D721Med (cell line): Measurements from ENCODE around the gene C11orf97.

ENCODE experiments used
- DNase-seq: peaks from one replicate; pipeline ENCODE4 v3.0.0; 2011; ENCODE audit warnings: low spot score; ENCODE audit not compliant: insufficient read length
- FAIRE-seq: peaks from 2 replicates; lab custom pipeline; 2011; peaks lifted over from hg19 to GRCh38; lab: Jason Lieb, UNC
- TF ChIP-seq, protein P1 (sequence below): IDR thresholded peaks from 2 replicates; pipeline ENCODE4 v1.5.1; 2012; ENCODE audit warnings: mild to moderate bottlenecking, control low read depth; ENCODE audit not compliant: insufficient read depth; ENCODE audit errors: missing control alignments

The C11orf97 gene

DNA sequence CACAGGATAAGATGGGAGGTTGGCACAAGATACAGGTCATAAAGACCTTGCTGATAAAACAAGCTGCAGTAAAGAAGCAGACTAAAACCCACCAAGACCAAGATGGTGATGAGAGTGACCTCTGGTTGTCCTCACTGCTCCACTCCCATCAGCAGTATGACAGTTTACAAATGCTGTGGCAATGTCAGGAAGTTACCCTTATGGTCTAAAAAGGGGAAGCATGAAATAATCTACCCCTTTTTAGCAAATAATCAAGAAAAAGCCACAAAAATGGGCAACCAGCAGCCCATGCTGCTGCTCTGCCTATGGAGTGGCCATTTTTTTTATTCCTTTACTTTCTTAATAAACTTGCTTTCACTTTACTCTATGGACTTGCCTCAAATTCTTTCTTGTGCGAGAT is 46.2 kb downstream of the C11orf97 start:
- TF ChIP-seq, protein P1, sequence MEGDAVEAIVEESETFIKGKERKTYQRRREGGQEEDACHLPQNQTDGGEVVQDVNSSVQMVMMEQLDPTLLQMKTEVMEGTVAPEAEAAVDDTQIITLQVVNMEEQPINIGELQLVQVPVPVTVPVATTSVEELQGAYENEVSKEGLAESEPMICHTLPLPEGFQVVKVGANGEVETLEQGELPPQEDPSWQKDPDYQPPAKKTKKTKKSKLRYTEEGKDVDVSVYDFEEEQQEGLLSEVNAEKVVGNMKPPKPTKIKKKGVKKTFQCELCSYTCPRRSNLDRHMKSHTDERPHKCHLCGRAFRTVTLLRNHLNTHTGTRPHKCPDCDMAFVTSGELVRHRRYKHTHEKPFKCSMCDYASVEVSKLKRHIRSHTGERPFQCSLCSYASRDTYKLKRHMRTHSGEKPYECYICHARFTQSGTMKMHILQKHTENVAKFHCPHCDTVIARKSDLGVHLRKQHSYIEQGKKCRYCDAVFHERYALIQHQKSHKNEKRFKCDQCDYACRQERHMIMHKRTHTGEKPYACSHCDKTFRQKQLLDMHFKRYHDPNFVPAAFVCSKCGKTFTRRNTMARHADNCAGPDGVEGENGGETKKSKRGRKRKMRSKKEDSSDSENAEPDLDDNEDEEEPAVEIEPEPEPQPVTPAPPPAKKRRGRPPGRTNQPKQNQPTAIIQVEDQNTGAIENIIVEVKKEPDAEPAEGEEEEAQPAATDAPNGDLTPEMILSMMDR, result no peak
- no peak for DNase-seq
- FAIRE-seq, result no peak

DNA sequence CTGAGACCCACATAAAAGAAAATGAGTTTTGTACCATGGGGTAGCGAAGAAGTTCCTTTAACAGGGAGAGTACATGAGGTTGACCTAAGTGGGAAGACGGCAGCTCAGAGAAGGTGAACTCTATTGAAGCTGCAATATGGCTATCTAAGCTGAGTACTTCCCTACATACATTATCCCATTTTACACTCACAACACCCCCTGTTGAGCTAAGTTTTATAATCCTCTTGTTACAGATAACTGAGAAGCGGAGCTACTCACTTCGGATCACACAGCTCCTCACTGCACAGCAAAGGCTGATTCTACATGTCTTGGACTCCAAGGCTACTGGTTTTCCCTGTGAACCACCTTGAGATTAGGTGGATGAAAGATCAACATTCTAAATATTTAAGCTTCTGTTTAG is 46.7 kb downstream of the C11orf97 start:
- TF ChIP-seq, protein P1, result no peak
- no peak for DNase-seq
- no peak for FAIRE-seq

DNA sequence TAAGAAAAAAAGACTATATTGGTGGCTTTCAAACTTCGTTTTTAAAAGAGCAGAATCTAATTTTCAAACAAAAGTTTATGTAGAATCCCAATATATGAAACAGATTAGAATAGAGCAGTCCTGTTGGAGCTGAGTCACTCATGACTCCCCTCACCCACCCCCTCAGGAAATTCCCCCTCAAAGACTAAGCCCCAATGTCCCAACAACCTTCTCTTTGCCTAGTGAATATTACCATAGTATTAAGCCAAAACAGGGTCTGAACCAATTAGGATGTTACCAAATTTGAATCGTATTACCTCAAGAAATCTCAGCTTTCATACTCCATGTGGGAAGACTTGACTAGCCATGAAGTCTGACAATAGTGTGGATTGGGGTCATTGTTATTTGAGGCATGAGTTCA is 47.1 kb downstream of the C11orf97 start:
- TF ChIP-seq, protein P1, result no peak
- DNase-seq (no peak), FAIRE-seq (no peak)

DNA sequence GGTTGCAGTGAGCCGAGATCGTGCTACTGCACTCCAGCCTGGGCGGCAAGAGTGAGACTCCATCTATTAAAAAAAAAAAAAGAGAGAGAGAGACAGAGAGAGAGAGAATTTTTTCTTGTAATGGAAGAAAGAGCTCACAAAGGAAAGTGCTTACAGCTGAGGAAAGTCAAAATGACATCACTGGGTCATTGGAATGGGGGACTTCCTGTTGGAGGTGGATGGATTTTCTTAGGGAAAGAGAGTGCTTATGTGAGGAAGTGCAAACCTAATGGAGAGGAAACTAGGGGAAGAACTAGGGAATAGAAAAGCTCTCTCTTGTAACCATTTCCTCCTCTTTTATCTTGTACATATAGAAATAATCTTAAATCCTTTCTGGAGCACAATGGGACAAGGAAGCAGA is 48.6 kb downstream of the C11orf97 start:
- TF ChIP-seq, protein P1, result no peak
- DNase-seq (no peak), FAIRE-seq (no peak)

DNA sequence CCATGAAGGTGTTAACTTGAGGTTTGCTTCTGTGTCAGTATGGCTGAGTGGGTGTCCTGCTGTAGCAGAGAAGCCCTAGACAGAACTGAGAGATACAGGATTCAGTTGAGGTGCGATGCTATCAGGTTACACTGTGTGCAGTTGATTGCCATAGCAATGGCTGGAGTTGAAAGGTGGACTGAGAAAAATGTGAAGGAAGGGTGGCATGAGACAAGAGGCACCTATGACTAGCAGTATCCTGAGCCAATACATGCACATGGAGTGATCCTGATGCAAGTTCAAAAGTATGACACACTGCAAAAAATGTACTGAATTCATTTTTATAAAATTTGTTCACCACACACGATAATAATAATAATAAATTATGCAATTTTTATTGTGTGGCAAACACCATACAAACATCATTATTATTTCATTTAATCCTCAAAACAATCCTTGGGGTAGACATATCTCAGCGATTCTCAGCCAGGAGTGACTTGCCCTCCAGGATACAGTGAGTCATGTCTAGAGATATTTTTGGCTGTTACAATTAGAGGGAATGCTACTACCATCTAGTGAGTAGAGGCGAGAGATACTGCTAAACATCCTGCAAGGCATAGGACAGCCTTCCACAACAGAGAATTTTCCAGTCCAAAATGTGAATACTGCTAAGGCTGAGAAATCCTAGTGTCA is 51.1 kb downstream of the C11orf97 start:
- TF ChIP-seq, protein P1, result no peak
- DNase-seq, result no peak
- FAIRE-seq, result no peak

DNA sequence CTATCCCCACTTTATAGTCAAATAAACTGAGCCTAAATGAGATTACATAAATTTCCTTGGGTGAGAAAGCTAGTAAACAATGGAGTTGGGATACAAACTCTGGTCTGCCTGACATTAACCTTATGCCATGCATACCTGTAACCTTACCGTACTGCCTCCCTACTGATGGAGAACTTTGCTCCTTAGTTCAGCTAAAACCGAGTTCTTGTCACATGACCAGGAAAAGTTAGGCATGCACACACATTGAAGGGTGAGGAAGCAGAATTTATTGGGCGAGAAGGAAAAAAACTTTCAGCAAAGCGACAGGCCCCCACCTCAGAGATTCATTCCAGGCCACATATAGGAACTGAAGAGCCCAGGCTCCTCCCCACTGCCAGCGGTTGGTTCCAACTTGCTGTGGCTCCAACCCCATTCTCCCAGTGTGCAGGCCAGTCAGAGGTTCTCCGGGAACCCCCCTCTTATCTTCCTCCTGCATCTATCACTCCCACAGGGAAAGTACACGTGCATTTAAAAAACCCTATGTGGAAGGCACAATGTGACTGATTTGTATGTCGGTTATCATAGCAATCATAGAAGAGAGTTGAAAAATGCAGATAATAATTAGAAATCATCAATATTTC is 51.7 kb downstream of the C11orf97 start:
- FAIRE-seq (no peak), DNase-seq (no peak)
- TF ChIP-seq, protein P1, result no peak

DNA sequence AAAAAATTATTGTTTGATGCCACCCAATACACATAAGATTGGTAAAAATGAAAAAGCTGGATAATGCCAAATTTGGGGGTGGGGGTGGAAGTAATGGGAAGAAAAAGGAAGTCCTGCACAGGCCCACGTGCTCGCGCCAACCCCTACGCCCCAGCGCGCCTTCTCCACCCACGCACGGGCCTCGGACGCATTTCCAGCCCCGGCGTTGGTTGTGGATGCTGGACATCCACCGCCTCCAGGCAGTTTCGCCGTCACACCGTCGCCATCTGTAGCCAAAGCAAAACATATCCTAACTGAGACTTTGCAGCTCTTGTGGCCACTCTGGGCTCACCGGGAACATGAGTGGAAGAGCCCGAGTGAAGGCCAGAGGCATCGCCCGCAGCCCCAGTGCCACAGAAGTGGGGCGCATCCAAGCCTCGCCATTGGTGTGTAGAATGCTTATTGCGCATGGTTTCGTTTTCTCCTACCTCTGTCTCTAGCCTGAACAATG is 55.0 kb downstream of the C11orf97 start, which contains the start of gene PIWIL4:
Gene PIWIL4 (plus strand): TSS at position 188 of the 490 bp plus-strand sequence. CDS start 151 bp downstream, at position 339.
- FAIRE-seq, result no peak

More for the DNA sequence above, 55.0 kb downstream of the C11orf97 start, which contains the start of gene PIWIL4:
- DNase-seq, result no peak
- TF ChIP-seq, protein P1, result no peak
